Esophagus muscularis mucosa (tissue), 3 donors: ENCODE data around the gene SNRNP48.

Experiments
- POLR2A ChIP-seq: fragments of 450-650 bp; IDR thresholded peaks from one replicate; pipeline ENCODE4 v1.6.1; 2017; ENCODE audit warnings: antibody characterized with exemption, moderate library complexity, mild to moderate bottlenecking, low read depth
- POLR2AphosphoS5 ChIP-seq, 2 donors: sonication (generic); formaldehyde crosslinking; IDR thresholded peaks; one replicate each; pipeline ENCODE4 v1.6.1; 2017; ENCODE audit warnings: antibody characterized with exemption in 2 of 2
- TF ChIP-seq, protein P1 (sequence below), 3 experiments: fragments of 200-600 bp in 2 of 3; fragments of 450-650 bp in 1 of 3; sonication (generic) in 2 of 3; IDR thresholded peaks; one replicate each; pipeline ENCODE4 v1.5.1; 2017 to 2019; ENCODE audit warnings: antibody characterized with exemption in 3 of 3, mild to moderate bottlenecking in 2 of 3, moderate library complexity in 1 of 3

DNA sequence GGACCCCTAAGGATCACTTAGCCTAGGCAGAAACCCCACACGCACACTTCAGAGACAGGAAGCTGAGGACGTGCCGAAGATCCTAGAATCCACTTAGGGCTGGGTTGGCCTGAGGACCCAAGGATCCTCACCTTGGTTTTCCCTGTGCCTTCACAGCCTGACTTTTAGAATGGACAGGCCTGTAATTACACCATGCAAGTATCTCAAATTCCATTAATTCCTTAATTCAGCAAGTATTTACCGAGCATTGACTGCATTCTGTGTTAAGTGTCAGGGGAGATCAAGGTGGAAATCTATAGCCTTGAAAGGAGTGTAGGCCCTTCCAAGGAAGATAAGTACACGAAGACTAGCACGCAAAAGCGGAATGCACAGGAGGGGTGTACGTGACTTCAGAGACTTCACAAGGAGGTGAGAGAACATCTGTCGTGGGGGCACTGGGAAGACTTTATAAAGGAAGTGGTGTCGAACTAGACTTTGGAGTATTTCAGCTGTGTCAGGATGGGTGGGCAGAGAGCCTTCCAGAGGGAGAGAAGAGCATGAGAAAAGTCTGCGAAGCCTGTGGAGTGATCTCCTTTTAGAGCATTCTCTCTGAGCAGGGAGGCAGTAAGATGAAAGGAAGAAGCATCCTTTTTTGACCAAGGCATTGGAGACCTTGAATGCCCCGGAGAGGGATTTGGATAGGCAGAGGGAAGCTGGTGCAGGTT lies 44.5 kb upstream of the SNRNP48 start:
- TF ChIP-seq, protein P1, sequence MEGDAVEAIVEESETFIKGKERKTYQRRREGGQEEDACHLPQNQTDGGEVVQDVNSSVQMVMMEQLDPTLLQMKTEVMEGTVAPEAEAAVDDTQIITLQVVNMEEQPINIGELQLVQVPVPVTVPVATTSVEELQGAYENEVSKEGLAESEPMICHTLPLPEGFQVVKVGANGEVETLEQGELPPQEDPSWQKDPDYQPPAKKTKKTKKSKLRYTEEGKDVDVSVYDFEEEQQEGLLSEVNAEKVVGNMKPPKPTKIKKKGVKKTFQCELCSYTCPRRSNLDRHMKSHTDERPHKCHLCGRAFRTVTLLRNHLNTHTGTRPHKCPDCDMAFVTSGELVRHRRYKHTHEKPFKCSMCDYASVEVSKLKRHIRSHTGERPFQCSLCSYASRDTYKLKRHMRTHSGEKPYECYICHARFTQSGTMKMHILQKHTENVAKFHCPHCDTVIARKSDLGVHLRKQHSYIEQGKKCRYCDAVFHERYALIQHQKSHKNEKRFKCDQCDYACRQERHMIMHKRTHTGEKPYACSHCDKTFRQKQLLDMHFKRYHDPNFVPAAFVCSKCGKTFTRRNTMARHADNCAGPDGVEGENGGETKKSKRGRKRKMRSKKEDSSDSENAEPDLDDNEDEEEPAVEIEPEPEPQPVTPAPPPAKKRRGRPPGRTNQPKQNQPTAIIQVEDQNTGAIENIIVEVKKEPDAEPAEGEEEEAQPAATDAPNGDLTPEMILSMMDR (IDR thresholded peaks at IDR 0.05): no peak
- TF ChIP-seq POLR2AphosphoS5 (IDR thresholded peaks at IDR 0.05): no peak
- no peak for TF ChIP-seq POLR2A
